ENCODE results near the gene NFATC2. TPM values are rescaled to one million over a fixed set of nuclear protein-coding genes. Genes with fewer than 3 reads are reported as not detected.

NFATC2 gene
- total RNA-seq, 1 donor from 2014 or later: 3.9 TPM

DNA sequence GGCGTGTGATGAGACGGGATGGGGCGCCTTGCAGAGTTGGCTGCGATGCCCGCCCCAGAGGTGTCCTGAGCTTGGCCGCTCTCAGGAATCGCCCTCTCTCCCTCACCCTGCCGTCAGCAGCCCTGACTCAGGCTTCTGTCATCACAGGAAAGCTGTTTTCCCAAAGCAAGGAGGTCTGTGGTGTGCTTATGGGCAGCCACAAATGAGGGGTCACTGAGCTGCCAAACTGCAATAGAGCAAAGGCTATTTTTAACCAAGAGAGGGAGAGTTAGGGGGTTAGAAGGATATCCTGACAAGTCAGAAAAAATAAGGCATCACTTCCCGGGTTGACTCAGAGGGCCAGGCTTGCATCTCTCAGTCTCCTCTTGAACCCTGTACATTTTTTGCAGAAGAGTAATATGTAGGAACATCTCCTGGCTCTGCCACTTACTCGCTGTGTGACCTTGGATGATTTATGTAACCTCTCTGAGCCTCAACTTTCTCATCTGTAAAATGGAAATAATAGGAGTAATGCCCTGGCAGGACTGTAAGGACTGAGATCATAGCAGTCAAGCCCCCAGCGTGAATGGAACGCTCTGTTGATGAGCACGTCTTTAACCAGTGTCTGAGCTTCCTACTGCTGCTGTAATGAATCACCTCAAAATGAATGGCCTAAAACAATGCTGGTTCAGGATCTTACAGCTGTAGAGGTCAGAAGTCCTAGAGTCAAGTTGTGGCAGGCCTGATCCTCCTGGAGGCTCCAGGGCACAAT, 181.9 kb downstream of the NFATC2 start:
- H3K9me3 Mint-ChIP-seq (ENCODE audit: unreplicated experiment): peaks cover 18% of the 10 kb centered on the region
- Histone ChIP-seq H2AFZ (ENCODE audit: low read depth, low read length) (no peak overlapping the region), H3K9me3 (ENCODE audit: insufficient read depth, low read depth, low read length) (peaks cover 8% of the 10 kb centered on the region), H3K4me3 (ENCODE audit: insufficient read depth, low read depth, low read length) (no peak overlapping the region), H3K36me3 (ENCODE audit: insufficient read depth, low read length) (no peaks in the 10 kb centered on the region), H3K79me2 (ENCODE audit: insufficient read depth, low read length) (no peaks in the 10 kb centered on the region), H3K27ac (ENCODE audit: low read depth, low read length) (peak overlapping the region; percentile 100), H3K27me3 (ENCODE audit: insufficient read depth, low read length) (no peaks in the 10 kb centered on the region), H3K9ac (ENCODE audit: low read length) (peak overlapping the region; percentile 95), H4K20me1 (ENCODE audit: insufficient read depth, low read length) (no peaks in the 10 kb centered on the region), H3K4me1 (ENCODE audit: insufficient read depth, low read length) (peaks cover 30% of the 10 kb centered on the region), H3K4me2 (ENCODE audit: low read length) (peak overlapping the region; percentile 63)
- H3K27ac Mint-ChIP-seq (ENCODE audit: unreplicated experiment): peak overlapping the region; percentile 99
- no peak for TF ChIP-seq EZH2 (IDR thresholded peaks at IDR 0.05; ENCODE audit: insufficient read depth, low read length)
- peaks cover 2% of the 10 kb centered on the region for H3K36me3 Mint-ChIP-seq (ENCODE audit: low read depth, unreplicated experiment)
- H3K4me1 Mint-ChIP-seq (ENCODE audit: low read depth, unreplicated experiment): peaks cover 32% of the 10 kb centered on the region
- H3K27me3 Mint-ChIP-seq (ENCODE audit: low read depth, unreplicated experiment): no peaks in the 10 kb centered on the region
- DNase-seq (ENCODE audit: low read depth) (peak; percentile 100), FAIRE-seq (peak; percentile 85)
- H3K4me3 Mint-ChIP-seq (ENCODE audit: unreplicated experiment): no peak overlapping the region

GRCh38 chr20:51359947-51360346, 182.6 kb downstream of the NFATC2 start:
- FAIRE-seq: no peak
- Mint-ChIP-seq H3K27ac (ENCODE audit: unreplicated experiment) (peak overlapping the region; percentile 99), H3K36me3 (ENCODE audit: low read depth, unreplicated experiment) (peaks cover 2% of the 10 kb centered on the region), H3K4me1 (ENCODE audit: low read depth, unreplicated experiment) (peaks cover 32% of the 10 kb centered on the region), H3K27me3 (ENCODE audit: low read depth, unreplicated experiment) (no peaks in the 10 kb centered on the region), H3K9me3 (ENCODE audit: unreplicated experiment) (peaks cover 18% of the 10 kb centered on the region), H3K4me3 (ENCODE audit: unreplicated experiment) (no peak overlapping the region)
- Histone ChIP-seq H4K20me1 (ENCODE audit: insufficient read depth, low read length) (no peaks in the 10 kb centered on the region), H3K27me3 (ENCODE audit: insufficient read depth, low read length) (no peaks in the 10 kb centered on the region), H2AFZ (ENCODE audit: low read depth, low read length) (no peak overlapping the region), H3K27ac (ENCODE audit: low read depth, low read length) (peak overlapping the region; percentile 100), H3K9me3 (ENCODE audit: insufficient read depth, low read depth, low read length) (peaks cover 8% of the 10 kb centered on the region), H3K79me2 (ENCODE audit: insufficient read depth, low read length) (no peaks in the 10 kb centered on the region), H3K9ac (ENCODE audit: low read length) (peak overlapping the region; percentile 95), H3K4me2 (ENCODE audit: low read length) (peak overlapping the region; percentile 63), H3K4me1 (ENCODE audit: insufficient read depth, low read length) (peaks cover 27% of the 10 kb centered on the region), H3K36me3 (ENCODE audit: insufficient read depth, low read length) (no peaks in the 10 kb centered on the region), H3K4me3 (ENCODE audit: insufficient read depth, low read depth, low read length) (no peak overlapping the region)
- TF ChIP-seq EZH2 (IDR thresholded peaks at IDR 0.05; ENCODE audit: insufficient read depth, low read length): no peak
- TF ChIP-seq, protein P1, sequence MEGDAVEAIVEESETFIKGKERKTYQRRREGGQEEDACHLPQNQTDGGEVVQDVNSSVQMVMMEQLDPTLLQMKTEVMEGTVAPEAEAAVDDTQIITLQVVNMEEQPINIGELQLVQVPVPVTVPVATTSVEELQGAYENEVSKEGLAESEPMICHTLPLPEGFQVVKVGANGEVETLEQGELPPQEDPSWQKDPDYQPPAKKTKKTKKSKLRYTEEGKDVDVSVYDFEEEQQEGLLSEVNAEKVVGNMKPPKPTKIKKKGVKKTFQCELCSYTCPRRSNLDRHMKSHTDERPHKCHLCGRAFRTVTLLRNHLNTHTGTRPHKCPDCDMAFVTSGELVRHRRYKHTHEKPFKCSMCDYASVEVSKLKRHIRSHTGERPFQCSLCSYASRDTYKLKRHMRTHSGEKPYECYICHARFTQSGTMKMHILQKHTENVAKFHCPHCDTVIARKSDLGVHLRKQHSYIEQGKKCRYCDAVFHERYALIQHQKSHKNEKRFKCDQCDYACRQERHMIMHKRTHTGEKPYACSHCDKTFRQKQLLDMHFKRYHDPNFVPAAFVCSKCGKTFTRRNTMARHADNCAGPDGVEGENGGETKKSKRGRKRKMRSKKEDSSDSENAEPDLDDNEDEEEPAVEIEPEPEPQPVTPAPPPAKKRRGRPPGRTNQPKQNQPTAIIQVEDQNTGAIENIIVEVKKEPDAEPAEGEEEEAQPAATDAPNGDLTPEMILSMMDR (IDR thresholded peaks at IDR 0.05; ENCODE audit: insufficient read depth, low read depth, low read length): no peak
- peak; percentile 31 for DNase-seq (ENCODE audit: low read depth)

GRCh38 chr20:51359401-51359800, 183.1 kb downstream of the NFATC2 start:
- peaks cover 29% of the 10 kb centered on the region for H3K4me1 ChIP-seq (ENCODE audit: insufficient read depth, low read length)
- no peaks in the 10 kb centered on the region for H3K27me3 Mint-ChIP-seq (ENCODE audit: low read depth, unreplicated experiment)
- no peaks in the 10 kb centered on the region for H3K79me2 ChIP-seq (ENCODE audit: insufficient read depth, low read length)
- H3K4me1 Mint-ChIP-seq (ENCODE audit: low read depth, unreplicated experiment): peaks cover 33% of the 10 kb centered on the region
- H3K4me3 Mint-ChIP-seq (ENCODE audit: unreplicated experiment): no peak overlapping the region
- TF ChIP-seq EZH2 (IDR thresholded peaks at IDR 0.05; ENCODE audit: insufficient read depth, low read length): no peak
- TF ChIP-seq, protein P1 (IDR thresholded peaks at IDR 0.05; ENCODE audit: insufficient read depth, low read depth, low read length): no peak
- no peaks in the 10 kb centered on the region for H3K36me3 ChIP-seq (ENCODE audit: insufficient read depth, low read length)
- H3K27ac Mint-ChIP-seq (ENCODE audit: unreplicated experiment): peak overlapping the region; percentile 99
- peak overlapping the region; percentile 95 for H3K9ac ChIP-seq (ENCODE audit: low read length)
- no peak overlapping the region for H2AFZ ChIP-seq (ENCODE audit: low read depth, low read length)
- FAIRE-seq: no peak
- no peak for DNase-seq (ENCODE audit: low read depth)
- peaks cover 18% of the 10 kb centered on the region for H3K9me3 Mint-ChIP-seq (ENCODE audit: unreplicated experiment)
- peak overlapping the region; percentile 100 for H3K27ac ChIP-seq (ENCODE audit: low read depth, low read length)
- H3K4me3 ChIP-seq (ENCODE audit: insufficient read depth, low read depth, low read length): no peak overlapping the region
- H3K4me2 ChIP-seq (ENCODE audit: low read length): no peak overlapping the region
- H3K36me3 Mint-ChIP-seq (ENCODE audit: low read depth, unreplicated experiment): peaks cover 2% of the 10 kb centered on the region
- H3K27me3 ChIP-seq (ENCODE audit: insufficient read depth, low read length): no peaks in the 10 kb centered on the region
- no peaks in the 10 kb centered on the region for H4K20me1 ChIP-seq (ENCODE audit: insufficient read depth, low read length)
- H3K9me3 ChIP-seq (ENCODE audit: insufficient read depth, low read depth, low read length): peaks cover 8% of the 10 kb centered on the region

All from astrocyte (in vitro differentiated cells and primary cell).